Activated CD8-positive, alpha-beta memory T cell treated with anti-CD3 and anti-CD28 coated beads, Interleukin-2, amount 50 U/mL, for 4 hours (primary cell): ENCODE measurements around the gene ING1.
"Not testable (repeated sequence)": the region's sequence is repeated elsewhere in the genome, so short reads cannot be mapped to it uniquely, and the experiment has no call there.

Experiments used
- DNase-seq: peaks from one replicate; pipeline ENCODE4 v3.0.0-alpha.2; 2020

The ING1 gene

DNA sequence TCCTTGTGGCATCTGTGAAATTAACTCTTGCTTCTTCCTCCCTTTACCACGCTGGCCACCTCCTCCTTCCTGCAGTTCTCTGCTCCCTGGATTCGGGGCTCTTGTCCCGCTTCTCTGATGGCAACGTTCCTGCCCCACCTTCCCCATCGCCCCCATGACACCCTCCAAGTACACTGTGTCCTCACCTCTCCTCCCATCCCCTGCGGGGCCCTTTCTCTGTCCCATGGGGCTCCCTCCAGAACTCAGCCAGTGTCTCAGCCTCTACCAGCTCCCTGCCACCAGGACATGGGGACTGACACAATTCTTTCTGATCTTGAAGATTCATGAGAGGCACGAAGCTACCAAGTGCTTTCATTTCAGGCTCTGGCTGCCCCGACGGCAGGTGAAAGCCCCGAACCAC lies 16.7 kb upstream of the ING1 start:
- DNase-seq = no peak

DNA sequence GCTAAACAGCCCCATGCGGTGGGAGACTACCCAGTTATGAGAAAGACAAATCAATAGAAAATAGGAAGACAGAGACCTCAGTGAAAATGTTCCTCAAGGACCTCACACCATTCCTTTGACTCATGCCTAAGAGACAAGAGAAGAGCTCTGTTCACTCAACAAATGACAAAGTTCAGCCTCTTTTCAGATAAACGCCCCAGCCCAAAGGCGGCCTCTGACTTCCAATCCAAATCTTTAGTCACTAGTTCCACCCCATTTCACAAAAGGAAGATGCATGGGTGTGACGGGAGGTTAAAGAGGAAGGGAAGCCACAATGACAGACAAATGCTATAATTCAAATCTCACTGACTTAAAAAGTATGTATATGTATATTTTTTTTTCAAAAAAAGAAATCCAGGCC lies 15.7 kb upstream of the ING1 start:
- DNase-seq = no peak

DNA sequence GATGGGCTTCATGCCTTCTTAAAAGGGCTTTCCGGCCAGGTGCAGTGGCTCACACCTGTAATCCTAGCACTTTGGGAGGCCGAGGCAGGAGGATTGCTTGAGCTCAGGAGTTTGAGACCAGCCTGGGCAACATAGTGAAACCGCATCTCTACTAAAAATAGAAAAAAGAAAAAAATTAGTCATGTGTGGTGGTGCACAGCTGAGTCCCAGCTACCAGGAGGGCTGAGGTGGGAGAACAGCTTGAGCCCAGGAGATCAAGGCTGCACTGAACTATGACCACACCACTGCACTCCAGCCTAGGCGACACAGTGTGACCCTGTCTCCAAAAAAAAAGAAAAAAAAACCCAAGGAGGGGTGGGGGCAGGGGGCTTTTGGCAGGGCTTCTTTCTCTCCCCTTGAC lies 14.8 kb upstream of the ING1 start:
- DNase-seq = no peak

DNA sequence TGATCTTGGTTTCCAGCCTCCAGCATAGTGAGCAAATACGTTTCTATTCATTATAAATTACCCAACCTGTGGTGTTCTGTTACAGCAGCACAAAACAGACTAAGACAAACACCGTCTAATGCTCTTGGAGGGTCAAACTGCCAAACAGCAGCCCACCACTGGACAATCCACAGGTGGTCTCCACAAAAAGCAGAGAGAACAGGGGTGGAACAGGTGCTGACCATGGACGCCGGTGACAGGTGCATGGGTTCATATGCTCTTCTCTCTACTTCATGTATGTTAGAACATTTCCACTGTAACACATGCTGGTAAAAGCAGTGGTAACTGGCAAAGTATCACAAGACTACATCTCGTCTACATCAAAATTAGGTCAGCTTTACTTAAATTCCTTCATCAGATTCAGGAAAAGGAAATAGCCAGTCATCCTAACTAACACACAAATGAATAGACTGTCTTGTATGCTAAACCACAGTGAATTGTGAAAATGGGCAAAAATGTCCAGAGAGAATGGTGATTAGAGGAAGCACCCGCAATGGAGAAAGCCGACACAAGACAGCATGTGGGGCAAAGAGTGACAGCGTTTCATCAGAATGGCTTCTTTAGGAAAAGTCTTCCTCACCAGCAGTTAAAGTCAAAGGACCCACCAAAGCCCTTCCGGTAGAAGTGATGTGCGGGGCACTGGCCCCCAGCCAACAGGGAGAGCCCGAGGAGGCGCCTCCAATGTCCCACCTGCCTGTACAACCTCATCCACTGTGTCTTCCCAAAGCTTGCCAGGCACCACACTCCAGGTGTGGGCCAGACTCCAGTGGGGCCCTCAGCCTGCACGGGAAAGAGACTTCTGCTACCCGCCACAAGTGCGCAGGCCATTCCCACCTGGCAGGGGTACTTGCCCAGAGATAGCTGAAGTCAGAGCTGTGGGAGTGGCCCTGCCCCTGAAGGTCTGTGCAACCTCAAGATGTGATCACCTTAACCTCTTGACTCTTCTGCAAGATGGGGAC lies 14.1 kb upstream of the ING1 start:
- DNase-seq = no peak

DNA sequence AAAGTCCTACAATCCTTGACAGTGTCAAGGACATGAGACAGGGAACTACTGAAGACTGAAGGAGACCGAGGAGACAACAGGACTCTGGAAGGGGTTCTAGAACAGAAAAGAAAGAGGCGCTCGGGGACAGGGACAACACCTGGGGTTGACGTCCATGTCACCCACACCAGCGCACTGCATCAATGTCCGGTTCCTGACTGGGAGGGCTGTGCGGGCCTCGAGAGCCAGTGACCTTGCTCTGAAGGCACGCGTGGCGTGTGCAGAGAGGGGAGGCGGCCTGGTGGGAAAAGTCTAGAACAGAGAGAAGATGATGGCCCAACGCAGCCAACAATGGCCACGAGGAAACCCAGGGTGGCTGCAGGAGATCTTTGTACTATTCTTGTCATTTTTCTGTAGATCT lies 13.3 kb upstream of the ING1 start:
- no peak for DNase-seq

DNA sequence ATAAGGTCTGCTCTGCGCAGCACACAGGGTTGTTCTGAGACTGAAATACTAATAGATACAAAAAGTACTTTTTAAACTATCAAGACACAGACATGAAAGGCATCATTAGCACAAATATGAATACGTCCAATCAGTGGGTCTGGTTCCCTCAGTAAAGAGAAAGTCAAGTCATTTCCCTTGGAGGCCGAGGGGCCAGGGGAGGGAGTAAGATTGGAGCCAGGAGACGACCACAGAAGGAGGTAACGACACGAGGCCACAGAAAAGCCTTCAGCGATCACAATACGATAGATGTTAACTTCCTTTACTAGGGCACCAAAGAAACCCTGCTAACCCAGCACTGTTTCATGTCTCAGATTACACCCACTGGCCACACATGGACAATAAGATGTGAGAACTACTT lies 12.9 kb upstream of the ING1 start:
- DNase-seq = no peak

DNA sequence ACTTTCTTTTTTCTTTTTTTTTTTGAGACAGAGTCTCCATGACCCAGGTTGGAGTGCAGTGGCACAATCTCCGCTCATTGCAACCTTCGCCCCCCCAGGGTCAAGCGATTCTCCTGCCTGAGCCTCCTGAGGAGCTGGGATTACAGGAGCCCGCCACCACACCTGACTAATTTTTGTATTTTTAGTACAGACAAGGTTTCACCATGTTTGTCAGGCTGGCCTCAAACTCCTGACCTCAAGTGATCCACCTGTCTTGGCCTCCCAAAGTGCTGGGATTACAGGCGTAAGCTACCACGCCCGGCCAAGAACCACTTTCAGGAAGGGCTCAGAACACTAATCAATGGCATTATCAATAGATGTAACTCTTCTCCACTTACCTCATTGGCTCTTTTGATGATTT lies 12.4 kb upstream of the ING1 start:
- not testable (repeated sequence) for DNase-seq

DNA sequence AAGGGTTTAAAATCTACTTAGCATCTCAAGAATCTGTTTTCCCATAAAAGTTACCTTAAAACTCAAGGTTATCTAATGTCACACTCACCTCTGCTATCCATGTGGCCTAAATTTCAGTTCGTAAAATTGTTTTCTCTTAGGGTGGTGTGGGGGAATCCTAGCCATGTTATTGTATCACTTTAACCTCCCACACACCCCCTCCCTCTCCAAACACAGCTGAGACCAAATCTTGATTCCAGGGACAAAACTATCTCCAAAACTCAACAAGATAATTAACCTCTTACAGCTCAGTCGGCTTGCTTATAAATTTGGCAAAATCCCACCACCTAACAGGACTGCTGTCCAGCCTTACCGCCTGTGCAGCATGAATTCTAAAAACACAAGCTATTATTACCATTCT lies 11.4 kb upstream of the ING1 start:
- no peak for DNase-seq

DNA sequence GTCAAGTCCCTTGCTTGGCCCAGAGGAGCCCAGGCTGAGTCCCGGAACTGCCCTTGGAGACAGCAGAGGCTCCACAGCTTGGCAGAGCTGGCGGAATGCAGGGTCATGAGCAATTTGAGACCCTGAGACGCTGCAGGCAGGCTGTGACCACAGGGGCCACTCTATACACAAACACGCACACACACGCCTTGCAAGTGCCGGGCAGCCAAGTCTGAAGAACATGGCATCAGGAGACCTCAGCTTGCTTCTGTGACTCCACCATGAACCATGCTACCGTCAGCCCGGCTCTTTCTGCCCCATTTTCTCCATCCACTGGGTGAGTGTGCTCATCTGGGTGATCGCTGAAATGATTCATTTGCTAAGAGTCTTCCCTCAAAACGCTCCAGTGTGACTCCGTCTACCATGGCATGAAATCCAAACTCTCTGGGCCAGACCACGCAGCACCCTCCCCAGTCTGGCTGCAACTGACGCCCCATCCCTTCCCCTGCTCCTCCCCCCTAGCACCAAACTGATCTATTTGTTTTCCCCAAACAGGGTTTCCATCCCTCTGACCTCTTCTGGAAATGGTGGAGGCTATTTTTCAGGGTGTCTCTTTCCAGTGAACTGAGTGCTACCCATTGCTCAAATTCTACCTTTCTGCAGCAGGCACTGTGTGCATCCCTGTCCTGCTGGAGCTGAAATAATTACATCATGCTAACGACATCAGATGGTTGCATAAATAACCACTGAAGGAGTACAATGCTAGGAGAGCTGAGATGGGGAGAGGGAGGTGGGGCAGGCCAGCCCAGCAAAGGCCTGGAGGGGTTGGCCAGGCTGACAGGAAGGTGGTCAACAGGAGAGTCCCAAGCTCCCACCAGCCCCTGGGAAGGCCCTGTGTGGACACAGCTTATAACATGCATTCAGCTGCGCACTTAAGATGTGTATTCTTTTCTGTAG lies 10.6 kb upstream of the ING1 start:
- DNase-seq = no peak

DNA sequence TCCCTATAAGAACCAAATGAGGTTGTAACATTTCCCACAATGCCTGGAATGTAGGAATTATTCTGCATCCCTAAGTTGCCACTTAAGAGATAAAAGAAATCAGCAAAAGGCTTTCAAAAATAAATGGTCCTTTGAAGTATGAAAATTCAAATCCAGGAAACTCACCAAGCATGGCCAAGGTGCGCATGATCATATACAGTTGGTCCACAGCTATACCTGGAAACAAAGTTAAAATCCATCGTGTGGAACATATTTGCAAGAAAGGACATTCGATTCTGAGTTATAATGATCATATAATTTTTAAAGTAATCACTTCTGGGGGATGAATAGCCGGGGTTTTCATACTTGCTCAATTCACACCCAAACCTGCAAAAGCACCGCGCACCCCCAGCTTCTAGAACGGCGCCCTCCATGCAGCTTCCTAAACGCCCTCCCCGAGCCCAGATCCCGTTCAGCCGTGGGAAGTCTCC lies 8.1 kb upstream of the ING1 start:
- no peak for DNase-seq

DNA sequence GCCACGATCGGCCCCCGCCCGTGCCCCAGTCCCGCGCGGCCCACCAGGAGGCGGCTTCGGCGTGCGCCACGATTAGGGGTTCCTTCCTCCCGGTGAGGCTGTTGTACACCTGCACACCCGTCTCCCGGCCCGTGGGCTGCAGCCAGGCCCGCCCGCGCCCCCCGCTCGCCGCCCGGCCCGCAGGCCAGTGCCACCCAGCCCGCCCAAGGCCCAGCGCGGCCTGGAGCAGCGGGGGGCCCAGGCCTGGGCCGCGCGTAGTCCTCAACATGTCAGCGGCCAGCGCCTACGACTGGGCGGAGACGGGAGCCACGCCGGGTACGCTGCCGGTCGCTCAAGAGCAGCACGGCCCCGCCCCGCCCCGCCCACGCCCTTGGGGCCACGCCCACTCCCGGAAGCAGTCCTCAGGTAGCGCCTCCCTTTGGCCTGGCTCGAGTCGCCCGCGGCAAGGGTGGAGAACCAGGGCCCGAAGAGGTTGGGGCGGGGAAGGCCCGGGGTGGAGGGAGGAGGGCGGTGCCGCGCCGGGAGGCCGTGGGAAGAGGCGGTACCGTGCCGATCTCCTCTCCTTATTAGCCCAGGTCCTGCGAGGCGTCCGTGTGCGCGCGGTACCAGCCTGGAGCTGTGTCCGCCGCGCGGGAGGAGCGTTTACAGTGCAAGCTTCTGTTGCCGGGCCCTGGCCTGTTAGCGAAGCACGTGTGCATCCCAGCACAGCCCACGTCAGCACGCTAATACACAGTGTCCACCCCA lies 7.5 kb upstream of the ING1 start, which contains the start of gene CARS2:
Gene CARS2 (minus strand): TSS at position 291 of the 744 bp plus-strand sequence. CDS start 23 bp downstream, at position 268.
- DNase-seq = peak; percentile 90

DNA sequence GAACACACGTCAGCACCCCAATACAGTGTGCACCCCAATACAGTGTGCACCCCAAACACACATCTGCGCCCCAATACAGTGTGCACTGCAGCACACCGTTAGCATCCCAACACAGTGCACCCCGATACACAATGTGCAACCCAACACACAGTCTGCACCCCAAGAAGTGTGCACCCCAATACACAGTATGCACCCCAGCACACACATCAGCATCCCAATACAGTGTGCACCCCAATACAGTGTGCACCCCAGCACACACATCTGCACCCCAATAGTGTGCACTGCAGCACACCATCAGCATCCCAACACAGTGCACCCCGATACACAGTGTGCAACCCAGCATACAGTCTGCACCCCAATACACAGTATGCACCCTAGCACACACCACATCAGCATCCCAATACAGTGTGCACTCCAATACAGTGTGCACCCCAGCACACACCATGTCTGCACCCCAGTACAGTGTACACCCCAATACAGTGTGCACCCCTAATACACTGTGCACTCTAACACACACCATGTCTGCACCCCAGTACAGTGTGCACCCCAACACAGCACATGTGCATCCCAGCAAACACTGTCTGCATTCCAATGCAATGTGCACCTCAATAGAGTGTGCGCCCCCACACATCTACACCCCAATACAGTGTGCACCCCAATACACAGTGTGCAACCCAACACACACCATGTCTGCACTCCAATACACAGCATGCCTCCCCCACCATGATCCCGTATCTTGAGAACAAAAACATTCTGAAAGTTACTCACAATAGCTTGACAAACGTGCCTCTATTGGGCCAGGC lies 6.7 kb upstream of the ING1 start:
- DNase-seq = no peak

DNA sequence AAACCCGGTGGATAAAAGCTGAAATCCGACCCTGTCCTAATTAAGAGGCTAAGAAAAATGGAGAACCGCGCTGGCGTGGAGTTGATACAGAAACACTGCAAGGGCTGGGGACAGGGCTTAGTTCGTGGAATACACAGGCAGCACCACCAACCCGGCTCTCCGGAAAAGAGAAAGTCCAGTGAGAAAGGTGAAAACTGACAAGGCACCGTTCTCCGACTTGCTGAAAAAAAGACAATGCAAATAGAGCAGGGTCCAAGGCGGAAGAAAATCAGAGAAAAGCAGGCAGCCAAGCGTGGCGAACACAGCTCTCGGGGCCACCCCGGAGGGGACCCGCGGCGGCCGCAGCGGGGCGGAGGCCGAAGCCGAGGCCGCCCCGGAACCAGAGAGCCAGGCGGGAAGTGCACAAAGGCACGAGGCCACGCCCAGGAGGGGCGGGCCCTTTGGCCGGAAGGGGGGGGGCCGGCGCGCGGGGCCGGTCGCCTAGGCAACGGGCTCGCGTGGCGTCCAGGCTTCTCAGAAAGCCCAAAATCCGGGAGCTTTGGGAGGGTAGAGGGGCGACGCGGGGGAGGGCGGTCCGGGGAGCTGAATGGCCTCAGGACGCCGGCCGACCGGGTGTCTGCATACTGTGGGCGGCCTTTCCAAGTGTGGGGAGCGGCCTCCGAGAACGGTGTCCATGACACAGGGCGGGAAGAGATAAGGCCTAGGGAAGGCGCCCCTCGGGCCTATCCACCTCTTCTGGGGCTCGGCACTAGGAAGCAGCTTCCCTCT lies 1.2 kb upstream of the ING1 start:
- peak; percentile 89 for DNase-seq

DNA sequence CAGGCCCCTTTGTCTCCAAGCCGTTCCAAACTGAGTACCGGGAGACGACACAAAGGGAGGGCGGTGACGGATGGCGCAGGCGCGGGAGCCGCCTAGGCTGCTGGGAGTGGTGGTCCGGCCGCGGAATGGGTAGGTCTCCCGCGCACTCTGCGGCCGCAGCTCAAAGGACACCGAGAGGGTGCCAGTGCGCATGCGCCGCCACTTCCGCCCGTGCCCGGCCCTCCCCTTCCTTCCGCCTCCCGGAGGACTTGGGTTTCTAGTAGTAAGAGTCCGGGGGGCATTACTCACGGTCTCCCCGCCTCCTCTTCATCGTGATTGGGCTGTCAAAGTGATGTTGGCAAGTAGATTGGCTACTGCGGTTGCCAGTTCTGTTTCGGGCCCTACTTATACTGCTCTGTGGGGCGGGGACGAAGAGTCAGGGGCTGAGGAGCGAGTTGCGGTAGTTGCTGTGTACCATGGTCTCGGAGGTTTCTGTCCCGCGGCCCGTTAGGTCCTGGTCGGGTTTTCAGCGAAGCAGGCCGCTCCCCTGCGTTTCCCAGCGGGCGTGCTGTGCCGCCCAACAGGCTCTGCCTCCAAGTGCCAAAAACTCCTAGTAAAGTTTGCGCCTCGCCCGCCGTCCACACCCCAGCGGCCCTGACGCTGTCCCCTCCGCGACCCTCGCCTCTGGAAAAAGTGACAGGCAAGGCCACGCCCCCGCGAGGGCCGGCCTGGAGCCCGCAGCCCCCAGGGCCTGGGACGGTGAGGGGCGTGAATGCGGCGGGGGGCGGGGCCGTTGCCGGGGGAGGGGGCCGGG lies 455 bp upstream of the ING1 start:
- DNase-seq = peak; percentile 99

DNA sequence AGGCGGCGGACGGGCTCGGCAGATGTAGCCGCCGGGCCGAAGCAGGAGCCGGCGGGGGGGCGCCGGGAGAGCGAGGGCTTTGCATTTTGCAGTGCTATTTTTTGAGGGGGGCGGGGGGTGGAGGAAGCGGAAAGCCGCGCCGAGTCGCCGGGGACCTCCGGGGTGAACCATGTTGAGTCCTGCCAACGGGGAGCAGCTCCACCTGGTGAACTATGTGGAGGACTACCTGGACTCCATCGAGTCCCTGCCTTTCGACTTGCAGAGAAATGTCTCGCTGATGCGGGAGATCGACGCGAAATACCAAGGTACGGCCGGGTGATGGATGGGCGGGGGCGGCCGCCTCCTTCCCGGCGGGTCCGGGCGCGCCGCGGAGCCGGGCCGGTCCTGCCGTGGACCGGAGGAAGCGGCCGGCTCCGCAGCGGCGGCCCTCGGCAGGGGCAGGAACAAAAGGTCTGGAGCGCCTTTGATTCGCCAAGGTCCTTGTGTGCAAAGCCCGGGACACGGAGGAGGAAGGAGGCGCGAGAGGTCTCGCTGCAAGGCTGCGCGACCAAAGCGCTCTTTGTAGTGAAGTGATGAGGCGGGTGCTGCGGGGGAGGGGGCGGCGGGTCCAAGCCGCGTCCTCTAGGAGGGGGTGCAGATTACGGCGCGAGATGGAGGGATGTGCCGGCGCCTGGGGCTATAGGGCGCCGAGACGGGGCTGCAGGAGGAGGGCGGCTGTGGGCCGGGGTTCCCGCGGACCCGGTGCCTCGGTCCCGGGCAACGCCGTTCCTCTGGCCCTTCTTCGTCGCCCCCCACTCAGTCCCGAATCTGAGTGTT lies 689 bp downstream of the ING1 start:
- peak; percentile 71 for DNase-seq

DNA sequence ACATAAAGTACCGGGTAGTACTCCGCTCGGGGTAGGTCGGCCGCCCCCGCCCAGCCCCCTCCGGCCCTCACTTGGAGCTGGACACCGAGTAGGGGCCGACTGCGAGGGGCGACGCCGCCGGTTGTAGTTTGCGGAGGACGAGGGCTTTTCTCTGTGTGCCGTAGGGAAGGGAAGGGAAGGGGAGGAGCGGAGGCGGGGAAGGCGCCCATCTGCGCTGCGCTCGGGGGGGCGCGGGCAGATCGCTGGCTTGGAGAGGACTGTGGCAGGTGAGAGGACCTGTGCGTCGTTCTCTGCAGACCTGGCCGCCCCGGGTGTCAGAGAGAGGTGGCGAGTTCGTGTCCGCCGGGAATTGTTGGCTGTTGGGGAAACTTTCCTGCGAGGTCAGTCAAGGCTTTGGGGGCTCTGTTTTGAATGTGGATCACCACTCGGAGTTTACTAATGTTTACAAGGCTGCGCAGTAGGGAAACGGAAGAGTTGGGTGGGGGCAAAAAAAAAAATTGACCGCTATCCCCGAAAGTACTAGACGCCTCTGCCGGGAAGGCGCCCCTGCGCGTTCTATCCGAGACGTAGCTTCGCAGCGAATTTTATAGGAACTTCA lies 1.4 kb downstream of the ING1 start:
- peak; percentile 48 for DNase-seq

DNA sequence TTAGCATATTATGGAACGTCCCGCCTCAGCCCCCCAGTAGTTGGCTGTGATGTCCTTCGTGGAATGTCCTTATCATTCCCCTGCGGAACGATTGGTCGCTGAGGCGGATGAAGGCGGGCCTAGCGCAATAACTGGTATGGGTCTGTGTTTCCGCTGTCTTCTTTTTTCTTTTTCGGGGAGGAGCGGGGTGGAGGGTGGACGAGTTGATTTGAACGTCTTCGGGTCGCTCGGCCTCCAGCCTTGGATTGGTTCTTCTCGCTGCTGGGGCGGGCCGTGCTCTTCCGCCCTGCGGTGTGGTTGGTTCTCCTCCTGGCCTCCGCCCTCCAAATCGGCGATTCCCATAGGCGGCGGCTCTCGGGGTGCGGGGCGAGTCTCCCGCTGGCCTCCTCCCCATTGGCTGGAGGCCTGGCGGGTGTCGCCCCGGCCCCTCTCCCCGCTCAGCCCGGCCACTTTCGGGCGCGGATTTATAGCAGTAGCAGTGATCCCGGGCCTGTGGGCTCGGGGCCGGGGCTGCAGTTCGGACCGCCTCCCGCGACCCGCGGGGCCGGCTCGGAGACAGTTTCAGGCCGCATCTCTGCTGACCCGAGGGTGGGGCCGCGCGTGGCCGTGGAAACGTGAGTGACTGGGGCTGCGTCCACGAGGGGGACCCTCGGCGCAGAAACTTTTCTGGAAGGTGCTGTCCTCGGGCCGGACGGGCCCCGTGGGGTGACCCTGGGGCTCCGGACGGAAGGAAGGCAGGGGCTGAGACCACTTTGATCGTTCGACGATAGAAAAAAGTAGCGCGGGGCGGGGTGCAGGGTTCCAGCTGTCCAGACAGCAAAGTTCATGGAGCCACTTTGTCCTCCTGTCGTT lies 2.1 kb downstream of the ING1 start:
- DNase-seq = peak; percentile 93

DNA sequence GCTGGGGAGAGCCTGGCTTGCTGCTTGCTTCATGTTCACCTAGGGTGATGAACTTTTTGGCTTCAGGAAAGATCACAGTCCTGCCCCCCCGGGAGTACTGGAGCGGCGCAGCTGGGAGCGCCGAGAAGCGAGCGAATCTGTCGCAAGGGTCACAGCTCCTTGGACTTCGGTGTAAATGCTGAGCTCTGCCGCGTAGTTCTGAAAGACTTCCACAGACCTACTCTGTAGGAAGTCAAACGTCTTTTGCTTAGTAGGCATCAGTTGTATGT lies 2.7 kb downstream of the ING1 start:
- DNase-seq = no peak
